ENCODE results near the gene PFAS. TPM values are rescaled to one million over a fixed set of nuclear protein-coding genes. Genes with fewer than 3 reads are reported as not detected.
"Not testable (repeated sequence)": the region's sequence is repeated elsewhere in the genome, so short reads cannot be mapped to it uniquely, and the experiment has no call there.

The PFAS gene
- total and polyA plus RNA-seq, 2 experiments from 2014 or later, result 96.1 to 168 TPM

- TF ChIP-seq CTCF (conservative IDR thresholded peaks at IDR 0.05; ENCODE audit: low read depth in 2 of 2), result no peak
- TF ChIP-seq EZH2 (IDR thresholded peaks at IDR 0.05; ENCODE audit: low read depth, unreplicated experiment), result no peak
- no peak for TF ChIP-seq ZNF331 (CRISPR knock-in tag; IDR thresholded peaks at IDR 0.05; ENCODE audit: low read depth)
Measured at GRCh38 chr17:8244768-8245167, 4.3 kb upstream of the PFAS start (continued).

- Histone ChIP-seq H3K27ac (ENCODE audit: low read depth) (peak overlapping the region; percentile 97), H3F3A (replicated peaks; ENCODE audit: low read depth) (peaks cover 13% of the 10 kb centered on the region), H4K20me1 (replicated peaks; ENCODE audit: insufficient read depth) (peaks cover 18% of the 10 kb centered on the region), H3K27me3 (ENCODE audit: insufficient read depth) (no peaks in the 10 kb centered on the region), H2AFZ (0 out of 2 replicates have a peak overlapping the region, but pooled peaks have one; percentile 11), H3K79me2 (replicated peaks; ENCODE audit: insufficient read depth) (peaks cover 67% of the 10 kb centered on the region), H3K4me1 (ENCODE audit: insufficient read depth) (peaks cover 10% of the 10 kb centered on the region; the same call in 1 of the 2 replicates), H3K9me2 (ENCODE audit: insufficient read depth) (no peaks in the 10 kb centered on the region), H3K4me2 (peak overlapping the region; percentile 94), H3K36me3 (ENCODE audit: insufficient read depth) (peaks cover 8% of the 10 kb centered on the region; the same call in 1 of the 2 replicates), H3K4me3 (peak overlapping the region; percentile 91)
- no peak for DNase-seq (ENCODE audit: low spot score)
- Mint-ChIP-seq H3K27ac (peak overlapping the region; percentile 98), H3K4me1 (peaks cover 9% of the 10 kb centered on the region), H3K4me3 (peak overlapping the region; percentile 94), H3K36me3 (ENCODE audit: low read depth) (peaks cover 29% of the 10 kb centered on the region), H3K27me3 (ENCODE audit: insufficient read depth, low read depth, poor library complexity) (peaks cover 18% of the 10 kb centered on the region), H3K9me3 (peaks cover 3% of the 10 kb centered on the region; the same call in 1 of the 3 replicates)
- TF ChIP-seq ZNF462 (CRISPR knock-in tag; IDR thresholded peaks at IDR 0.05), result no peak
- no peak for ATAC-seq
Measured at GRCh38 chr17:8249621-8250500, 772 bp downstream of the PFAS start.

- H2AFZ ChIP-seq; H3K9me3 Mint-ChIP-seq; DNase-seq (ENCODE audit: low spot score); ATAC-seq; H3K27ac ChIP-seq (ENCODE audit: low read depth); H3K4me3 ChIP-seq; H3K27ac Mint-ChIP-seq; H3K4me2 ChIP-seq; H3K4me1 Mint-ChIP-seq; H3K27me3 ChIP-seq (ENCODE audit: insufficient read depth); H3K4me3 Mint-ChIP-seq; H3F3A ChIP-seq (replicated peaks; ENCODE audit: low read depth); H3K9me2 ChIP-seq (ENCODE audit: insufficient read depth): not testable (repeated sequence)
- H3K27me3 Mint-ChIP-seq (ENCODE audit: insufficient read depth, low read depth, poor library complexity), result peaks cover 18% of the 10 kb centered on the region
- H4K20me1 ChIP-seq (replicated peaks; ENCODE audit: insufficient read depth), result peaks cover 20% of the 10 kb centered on the region
- peaks cover 22% of the 10 kb centered on the region for H3K36me3 ChIP-seq (ENCODE audit: insufficient read depth)
- H3K4me1 ChIP-seq (ENCODE audit: insufficient read depth), result peaks cover 10% of the 10 kb centered on the region; the same call in 1 of the 2 replicates
- H3K79me2 ChIP-seq (replicated peaks; ENCODE audit: insufficient read depth), result peaks cover 53% of the 10 kb centered on the region
- peaks cover 34% of the 10 kb centered on the region for H3K36me3 Mint-ChIP-seq (ENCODE audit: low read depth)
Measured at GRCh38 chr17:8251411-8251810, 2.3 kb downstream of the PFAS start.

Measured in GM23338 (cell line).